Heart left ventricle (tissue), 16 donors: ENCODE data around the gene LLGL2. TPM values are rescaled to one million over a fixed set of nuclear protein-coding genes. Genes with fewer than 3 reads are reported as not detected.

Source experiments
- ATAC-seq, 4 donors: fragments of 200-7000 bp; cut with Tn5 transposase; one replicate each; pipeline ENCODE4 v1.9.1; 2020 to 2022; ENCODE audit warnings: moderate library complexity in 4 of 4, mild to moderate bottlenecking in 3 of 4, moderate number of reproducible peaks in 1 of 4
- DNase-seq, 5 donors: peaks; one replicate each; pipeline ENCODE4 v3.0.0-alpha.2; 2020
- H3K27ac ChIP-seq, 12 donors: fragments of 200-600 bp; sonication (generic) in 4 of 12; one replicate each; pipeline versions ENCODE4 v1.5.0 to v1.8.0; 2016 to 2022; ENCODE audit warnings: mild to moderate bottlenecking in 2 of 12
- H3K27me3 ChIP-seq, 9 donors: fragments of 200-600 bp; sonication (generic) in 2 of 9; one replicate each; pipeline versions ENCODE4 v1.5.1 to v1.8.0; 2016 to 2022; ENCODE audit warnings: mild to moderate bottlenecking in 3 of 9
- H3K36me3 ChIP-seq, 9 donors: fragments of 200-600 bp; sonication (generic) in 2 of 9; one replicate each; pipeline versions ENCODE4 v1.5.0 to v1.8.0; 2018 to 2022; ENCODE audit warnings: mild to moderate bottlenecking in 2 of 9
- H3K4me1 ChIP-seq, 12 donors: fragments of 200-600 bp; sonication (generic) in 4 of 12; one replicate each; pipeline versions ENCODE4 v1.5.0 to v1.8.0; 2016 to 2022; ENCODE audit warnings: mild to moderate bottlenecking in 3 of 12
- H3K4me3 ChIP-seq, 12 donors: fragments of 200-600 bp; sonication (generic) in 4 of 12; one replicate each; pipeline versions ENCODE4 v1.5.0 to v1.8.0; 2017 to 2022; ENCODE audit warnings: mild to moderate bottlenecking in 9 of 12, moderate library complexity in 4 of 12
- H3K9me3 ChIP-seq, 12 donors: fragments of 200-600 bp; sonication (generic) in 4 of 12; one replicate each; pipeline versions ENCODE4 v1.5.0 to v1.8.0; 2016 to 2022; ENCODE audit warnings: mild to moderate bottlenecking in 1 of 12
- CTCF ChIP-seq, 12 donors: fragments of 200-600 bp; sonication (generic) in 4 of 12; IDR thresholded peaks; one replicate each; pipeline versions ENCODE4 v1.5.0 to v1.8.0; 2018 to 2022; ENCODE audit warnings: antibody characterized with exemption in 12 of 12, mild to moderate bottlenecking in 5 of 12
- POLR2A ChIP-seq, 2 donors: fragments of 450-650 bp; IDR thresholded peaks; one replicate each; pipeline ENCODE4 v1.6.1; 2017; ENCODE audit warnings: antibody characterized with exemption in 2 of 2, mild to moderate bottlenecking in 2 of 2, moderate library complexity in 2 of 2
- WGBS, 4 donors: extraction: QIAGEN DNeasy Blood & Tissue Kit in 2 of 4; methylation state at CpG; one replicate each; pipeline versions ENCODE4 v1.1.5 to v1.1.7; 2013 to 2018; 5-methylcytosine and 5-hydroxymethylcytosine counted together
- intact Hi-C, 10 donors: fragments of 100-400 bp; cut with DNase I; formaldehyde crosslinking; loops; one replicate each; pipeline versions ENCODE4 v1.11.1 to v1.14.2; 2022
- long read RNA-seq, 3 donors: library from polyadenylated mRNA; unstranded; transcript quantifications; one replicate each; pipeline ENCODE4 v2.0.0, GENCODE V29; 2020 to 2021
- polyA plus RNA-seq, 2 donors: library from polyadenylated mRNA; stranded (reverse); fragments of 200-250 nt; gene quantifications; one replicate each; pipeline ENCODE4 v1.2.3, GENCODE V29; 2013
- total RNA-seq, 9 donors: library from RNA; depleted of rRNA in 2 of 9; stranded (reverse); fragments of >200 nt in 2 of 9; fragmentation: NEBNext Ultra II Directional in 3 of 9; extraction: Animal tissue kit (Norgen Biotek cat#: 25700) in 3 of 9; gene quantifications; one replicate each; pipeline versions ENCODE4 v1.1.0 to v1.2.4, GENCODE V29; 2016 to 2023
- donor health status: ischemic (EF 13 %, LVEDD 7.1; RV severe dilation, severe dysfunction).
- donor health status: healthy with polysubstance abuse.
- donor health status: DM: no; HTN: yes; CAD: no.
- donor health status: DM: no; HTN: no; CAD: no.
- donor health status: ischemic (EF 25% LVEDD 6.9; RV normal size, moderate dysfunction).
- donor health status: ischemic (EF 25% LVEDD 5.7; RV mildly dilated, moderate dysfunction).
- donor health status: healthy.
- donor health status: DM: yes; HTN: yes; CAD: no.
- donor health status: ischemic (EF 35%, LVEDD 5.7; RV mildly dilated, moderate dysfunction).
- donor health status: nonischemic (EF 11% LVEDD 7.7; RV severe dilation, severe dysfunction).
- donor health status: DM: yes; HTN: yes; CAD: no.
- donor health status: PGD.
- donor health status: ischemic (EF 29% LVEDD 5.4; RV normal size, mild dysfunction).
- donor health status: nonischemic (EF 23%, LVEDD 6.1; RV moderate dilation, normal function).

The LLGL2 gene, protein sequence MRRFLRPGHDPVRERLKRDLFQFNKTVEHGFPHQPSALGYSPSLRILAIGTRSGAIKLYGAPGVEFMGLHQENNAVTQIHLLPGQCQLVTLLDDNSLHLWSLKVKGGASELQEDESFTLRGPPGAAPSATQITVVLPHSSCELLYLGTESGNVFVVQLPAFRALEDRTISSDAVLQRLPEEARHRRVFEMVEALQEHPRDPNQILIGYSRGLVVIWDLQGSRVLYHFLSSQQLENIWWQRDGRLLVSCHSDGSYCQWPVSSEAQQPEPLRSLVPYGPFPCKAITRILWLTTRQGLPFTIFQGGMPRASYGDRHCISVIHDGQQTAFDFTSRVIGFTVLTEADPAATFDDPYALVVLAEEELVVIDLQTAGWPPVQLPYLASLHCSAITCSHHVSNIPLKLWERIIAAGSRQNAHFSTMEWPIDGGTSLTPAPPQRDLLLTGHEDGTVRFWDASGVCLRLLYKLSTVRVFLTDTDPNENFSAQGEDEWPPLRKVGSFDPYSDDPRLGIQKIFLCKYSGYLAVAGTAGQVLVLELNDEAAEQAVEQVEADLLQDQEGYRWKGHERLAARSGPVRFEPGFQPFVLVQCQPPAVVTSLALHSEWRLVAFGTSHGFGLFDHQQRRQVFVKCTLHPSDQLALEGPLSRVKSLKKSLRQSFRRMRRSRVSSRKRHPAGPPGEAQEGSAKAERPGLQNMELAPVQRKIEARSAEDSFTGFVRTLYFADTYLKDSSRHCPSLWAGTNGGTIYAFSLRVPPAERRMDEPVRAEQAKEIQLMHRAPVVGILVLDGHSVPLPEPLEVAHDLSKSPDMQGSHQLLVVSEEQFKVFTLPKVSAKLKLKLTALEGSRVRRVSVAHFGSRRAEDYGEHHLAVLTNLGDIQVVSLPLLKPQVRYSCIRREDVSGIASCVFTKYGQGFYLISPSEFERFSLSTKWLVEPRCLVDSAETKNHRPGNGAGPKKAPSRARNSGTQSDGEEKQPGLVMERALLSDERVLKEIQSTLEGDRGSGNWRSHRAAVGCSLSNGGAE
- total RNA-seq (1 to 10 TPM; 1.8 to 5.9 (median 3.4) TPM), polyA plus RNA-seq (1 to 10 TPM; 6.6 to 8.1 TPM)
- long read RNA-seq, donor 1, partial matches to known transcripts = 0 of 9 reads
- long read RNA-seq, donor 1, other reads (novel, unspliced or antisense) = 6 of 9 reads
- long read RNA-seq, donor 2, partial matches to known transcripts = 3 of 5 reads
- long read RNA-seq, donor 2, other reads (novel, unspliced or antisense) = 1 of 5 reads
- long read RNA-seq, donor 3, partial matches to known transcripts = 2 of 5 reads
- long read RNA-seq, donor 3, other reads (novel, unspliced or antisense) = 3 of 5 reads

- peaks cover 0 to 14% (median 0%) of the 10 kb centered on the region in 9 donors for H3K36me3 ChIP-seq
- H3K9me3 ChIP-seq = no peaks in the 10 kb centered on the region
- H3K4me3 ChIP-seq = peak within 1 kb of the TSS; percentile 28 to 83 (median 71)
- H3K4me1 ChIP-seq = peaks cover 0 to 22% (median 12%) of the 10 kb centered on the region in 12 donors
- ATAC-seq (peak; percentile 35 to 86 (median 82)), DNase-seq (peak; percentile 60 to 89 (median 75))
- TF ChIP-seq POLR2A (IDR thresholded peaks at IDR 0.05) (no peak), CTCF (IDR thresholded peaks at IDR 0.05) (peak; percentile 31 to 69 (median 50))
- WGBS, 4 donors = 0 to 1% (median 0%) methylated on average over 3 to 108 of the region's 108 CpGs
- H3K27me3 ChIP-seq = peaks cover 0 to 6% (median 0%) of the 10 kb centered on the region in 9 donors
- intact Hi-C loops = loop anchor here in 8 of 10 donors (2.0 to 10.0 kb wide), 6 partner anchors 60 to 200 kb away; partner anchors contain the start of gene MYO15B (in 3 of the 8)
- peak within 1 kb of the TSS in 11 of 12 donors; percentile 27 to 78 (median 72) for H3K27ac ChIP-seq
Observed at GRCh38 chr17:75524970-75525805, at the start of gene LLGL2. Gene LLGL2 (plus strand): TSS chr17:75525697. CDS start chr17:75543427, 17,730 bp downstream.

- ATAC-seq (peak; percentile 81 to 92 (median 82)), DNase-seq (peak in 4 of 5 donors; percentile 72 to 84 (median 74))
- WGBS, 4 donors = 2 to 9% (median 5%) methylated on average over 3 of the region's 3 CpGs
- intact Hi-C loops = loop anchor here in 3 of 10 donors (2.0 to 10.0 kb wide), 4 partner anchors 17 to 51 kb away; partner anchors contain the start of gene CASKIN2 (in 2 of the 3)
- Histone ChIP-seq H3K4me1 (peaks cover 17 to 67% (median 39%) of the 10 kb centered on the region in 12 donors), H3K4me3 (peak overlapping the region in 8 of 12 donors; percentile 16 to 48 (median 32)), H3K36me3 (peaks cover 0 to 23% (median 15%) of the 10 kb centered on the region in 9 donors), H3K9me3 (no peaks in the 10 kb centered on the region), H3K27me3 (no peaks in the 10 kb centered on the region), H3K27ac (peak overlapping the region; percentile 59 to 94 (median 82))
- no peak for TF ChIP-seq CTCF (IDR thresholded peaks at IDR 0.05)
- no peak for TF ChIP-seq POLR2A (IDR thresholded peaks at IDR 0.05)
Observed at GRCh38 chr17:75475851-75476250, 49.6 kb upstream of the LLGL2 start.

- H3K27me3 ChIP-seq = no peaks in the 10 kb centered on the region
- intact Hi-C loops = loop anchor here in 3 of 10 donors (2.0 to 10.0 kb wide), 3 partner anchors 34 to 51 kb away; partner anchors contain the start of gene CASKIN2 (in 2 of the 3)
- peaks cover 0 to 23% (median 15%) of the 10 kb centered on the region in 9 donors for H3K36me3 ChIP-seq
- ATAC-seq (peak; percentile 76 to 80 (median 78)), DNase-seq (peak in 2 of 5 donors; percentile 70 to 73)
- peak overlapping the region; percentile 59 to 94 (median 82) for H3K27ac ChIP-seq
- peaks cover 17 to 70% (median 43%) of the 10 kb centered on the region in 12 donors for H3K4me1 ChIP-seq
- no peak for TF ChIP-seq POLR2A (IDR thresholded peaks at IDR 0.05)
- TF ChIP-seq CTCF (IDR thresholded peaks at IDR 0.05) = no peak
- peak overlapping the region in 8 of 12 donors; percentile 16 to 48 (median 32) for H3K4me3 ChIP-seq
- 0 to 12% (median 6%) methylated on average over 8 of the region's 8 CpGs for WGBS, 4 donors
- H3K9me3 ChIP-seq = no peaks in the 10 kb centered on the region
Observed at GRCh38 chr17:75476271-75476671, 49.2 kb upstream of the LLGL2 start.
